MM.1S (cell line): ENCODE results near the gene STEAP1B.

Source experiments
- DNase-seq: peaks from one replicate; pipeline ENCODE4 v3.0.0-alpha.2; 2015
- H2AFZ ChIP-seq: fragments of 300-600 bp; sonication (generic); 2 replicates; pipeline ENCODE4 v1.6.0; 2016; ENCODE audit warnings: antibody characterized with exemption, low read length
- H3F3A ChIP-seq: fragments of 300-600 bp; sonication (generic); 2 replicates; pipeline ENCODE4 v1.6.1; 2016; ENCODE audit warnings: mild to moderate bottlenecking, antibody characterized with exemption, low read length, moderate library complexity, mixed read lengths; ENCODE audit not compliant: insufficient read depth
- H3K27ac ChIP-seq: fragments of 300-600 bp; sonication (generic); 2 replicates; pipeline ENCODE4 v1.5.1; 2016; ENCODE audit warnings: mild to moderate bottlenecking, low read length
- H3K27me3 ChIP-seq: fragments of 300-600 bp; sonication (generic); replicated peaks from 2 replicates; pipeline ENCODE4 v1.6.0; 2016; ENCODE audit warnings: low read length; ENCODE audit not compliant: insufficient read depth
- H3K36me3 ChIP-seq: fragments of 300-600 bp; sonication (generic); replicated peaks from 2 replicates; pipeline ENCODE4 v1.6.1; 2016; ENCODE audit warnings: mild to moderate bottlenecking, low read length, mixed read lengths; ENCODE audit not compliant: insufficient read depth
- H3K4me1 ChIP-seq: fragments of 300-600 bp; sonication (generic); 2 replicates; pipeline ENCODE4 v1.6.1; 2016; ENCODE audit warnings: low read length, mixed read lengths
- H3K4me2 ChIP-seq: fragments of 300-600 bp; sonication (generic); 2 replicates; pipeline ENCODE4 v1.6.0; 2016; ENCODE audit warnings: low read depth, low read length
- H3K4me3 ChIP-seq: fragments of 300-600 bp; sonication (generic); 2 replicates; pipeline ENCODE4 v1.5.1; 2016; ENCODE audit warnings: low read length, mixed read lengths
- H3K79me2 ChIP-seq: fragments of 300-600 bp; sonication (generic); 2 replicates; pipeline ENCODE4 v1.6.1; 2016; ENCODE audit warnings: mixed run types, low read length, mixed read lengths
- H3K9ac ChIP-seq: fragments of 300-600 bp; sonication (generic); 2 replicates; pipeline ENCODE4 v1.6.1; 2016; ENCODE audit warnings: low read length, mixed read lengths
- H3K9me2 ChIP-seq: fragments of 300-600 bp; sonication (generic); replicated peaks from 2 replicates; pipeline ENCODE4 v1.6.1; 2016; ENCODE audit warnings: mild to moderate bottlenecking, low read length, mixed read lengths; ENCODE audit not compliant: insufficient read depth
- H3K9me3 ChIP-seq: fragments of 300-600 bp; sonication (generic); replicated peaks from 2 replicates; pipeline ENCODE4 v1.6.1; 2016; ENCODE audit warnings: mild to moderate bottlenecking, low read length, mixed read lengths; ENCODE audit not compliant: insufficient read depth
- H4K20me1 ChIP-seq: fragments of 300-600 bp; sonication (generic); 2 replicates; pipeline ENCODE4 v1.6.1; 2016; ENCODE audit warnings: mild to moderate bottlenecking, low read length, moderate library complexity, mixed read lengths; ENCODE audit not compliant: insufficient read depth
- EZH2 ChIP-seq: fragments of 300-600 bp; sonication (generic); optimal IDR thresholded peaks from 2 replicates; pipeline ENCODE3; 2017; ENCODE audit warnings: low read depth, mild to moderate bottlenecking, antibody characterized with exemption, low read length, mixed read lengths
- EZH2phosphoT487 ChIP-seq: fragments of 300-600 bp; sonication (generic); IDR thresholded peaks from 2 replicates; pipeline ENCODE4 v1.6.1; 2018; ENCODE audit warnings: antibody characterized with exemption, low read length
- TF ChIP-seq, protein P1 (sequence below): fragments of 300-600 bp; sonication (generic); IDR thresholded peaks from 2 replicates; pipeline ENCODE4 v1.5.1; 2016; ENCODE audit warnings: antibody characterized with exemption, low read length, mixed read lengths

STEAP1B gene

DNA sequence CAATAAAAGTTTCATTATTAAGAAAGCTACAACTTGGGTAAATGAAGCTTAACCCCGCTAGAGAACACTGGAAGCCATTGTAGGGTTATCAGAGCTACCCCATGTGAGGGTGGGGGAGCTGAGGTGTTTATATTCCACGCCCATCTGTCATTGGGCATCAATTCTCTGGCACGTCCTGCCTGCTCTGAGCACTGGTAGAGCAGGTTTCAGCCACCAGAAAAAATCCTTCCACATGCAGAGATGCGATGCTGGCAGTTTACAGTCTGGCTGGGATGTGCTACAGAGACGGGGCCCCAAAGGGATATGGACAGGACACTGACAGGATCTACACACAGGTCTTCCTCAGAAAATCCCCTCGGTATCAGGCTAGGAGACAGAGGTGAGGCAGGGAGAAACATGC is 127.1 kb downstream of the STEAP1B start:
- no peaks in the 10 kb centered on the region for H3K27me3 ChIP-seq
- DNase-seq: no peak
- H3K9me2 ChIP-seq: no peaks in the 10 kb centered on the region
- no peaks in the 10 kb centered on the region for H4K20me1 ChIP-seq
- no peaks in the 10 kb centered on the region for H3K4me1 ChIP-seq
- no peaks in the 10 kb centered on the region for H3F3A ChIP-seq
- no peaks in the 10 kb centered on the region for H3K79me2 ChIP-seq
- H3K36me3 ChIP-seq: no peaks in the 10 kb centered on the region
- H2AFZ ChIP-seq: no peak overlapping the region
- no peak overlapping the region for H3K4me2 ChIP-seq
- TF ChIP-seq, protein P1, sequence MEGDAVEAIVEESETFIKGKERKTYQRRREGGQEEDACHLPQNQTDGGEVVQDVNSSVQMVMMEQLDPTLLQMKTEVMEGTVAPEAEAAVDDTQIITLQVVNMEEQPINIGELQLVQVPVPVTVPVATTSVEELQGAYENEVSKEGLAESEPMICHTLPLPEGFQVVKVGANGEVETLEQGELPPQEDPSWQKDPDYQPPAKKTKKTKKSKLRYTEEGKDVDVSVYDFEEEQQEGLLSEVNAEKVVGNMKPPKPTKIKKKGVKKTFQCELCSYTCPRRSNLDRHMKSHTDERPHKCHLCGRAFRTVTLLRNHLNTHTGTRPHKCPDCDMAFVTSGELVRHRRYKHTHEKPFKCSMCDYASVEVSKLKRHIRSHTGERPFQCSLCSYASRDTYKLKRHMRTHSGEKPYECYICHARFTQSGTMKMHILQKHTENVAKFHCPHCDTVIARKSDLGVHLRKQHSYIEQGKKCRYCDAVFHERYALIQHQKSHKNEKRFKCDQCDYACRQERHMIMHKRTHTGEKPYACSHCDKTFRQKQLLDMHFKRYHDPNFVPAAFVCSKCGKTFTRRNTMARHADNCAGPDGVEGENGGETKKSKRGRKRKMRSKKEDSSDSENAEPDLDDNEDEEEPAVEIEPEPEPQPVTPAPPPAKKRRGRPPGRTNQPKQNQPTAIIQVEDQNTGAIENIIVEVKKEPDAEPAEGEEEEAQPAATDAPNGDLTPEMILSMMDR: no peak
- no peak for TF ChIP-seq EZH2phosphoT487
- TF ChIP-seq EZH2: no peak
- no peak overlapping the region for H3K4me3 ChIP-seq
- no peak overlapping the region for H3K27ac ChIP-seq
- no peaks in the 10 kb centered on the region for H3K9me3 ChIP-seq
- H3K9ac ChIP-seq: no peak overlapping the region

DNA sequence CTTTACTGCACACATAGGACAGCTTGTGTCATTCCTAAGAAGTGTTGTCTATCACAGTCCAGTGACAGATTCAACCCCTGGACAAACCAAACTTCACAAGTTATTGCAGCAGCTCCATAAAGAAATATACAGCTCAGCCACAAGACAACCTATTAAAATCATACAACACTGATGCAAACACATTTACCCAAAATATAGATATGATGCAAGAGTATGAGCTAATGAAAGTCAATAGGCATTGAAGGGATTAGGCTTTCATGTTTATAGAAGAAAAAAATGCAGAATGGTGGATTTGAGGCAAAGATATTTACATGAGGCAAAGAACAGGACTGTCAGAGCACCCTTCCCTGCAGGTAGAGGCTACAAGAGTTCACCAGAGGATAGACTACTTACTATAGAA is 128.1 kb downstream of the STEAP1B start:
- no peaks in the 10 kb centered on the region for H3K9me2 ChIP-seq
- DNase-seq: no peak
- H3K9ac ChIP-seq: no peak overlapping the region
- no peaks in the 10 kb centered on the region for H3K27me3 ChIP-seq
- H4K20me1 ChIP-seq: no peaks in the 10 kb centered on the region
- no peaks in the 10 kb centered on the region for H3K36me3 ChIP-seq
- H3K4me3 ChIP-seq: no peak overlapping the region
- H3K9me3 ChIP-seq: no peaks in the 10 kb centered on the region
- no peaks in the 10 kb centered on the region for H3K4me1 ChIP-seq
- no peak for TF ChIP-seq EZH2phosphoT487
- TF ChIP-seq EZH2: no peak
- TF ChIP-seq, protein P1: no peak
- no peak overlapping the region for H2AFZ ChIP-seq
- no peak overlapping the region for H3K27ac ChIP-seq
- H3K4me2 ChIP-seq: no peak overlapping the region
- H3F3A ChIP-seq: no peaks in the 10 kb centered on the region
- H3K79me2 ChIP-seq: no peaks in the 10 kb centered on the region
